ENCODE data around the gene ASCL4.

ASCL4 gene

GRCh38 chr12:107779077-107779831 is 4.8 kb downstream of the ASCL4 start:
- DNase-seq: no peak

- no peak for DNase-seq
Observed at GRCh38 chr12:107780298-107780697, 5.8 kb downstream of the ASCL4 start.

GRCh38 chr12:107782067-107782466 is 7.6 kb downstream of the ASCL4 start:
- no peak for DNase-seq

- no peak for DNase-seq
Observed at GRCh38 chr12:107783406-107784376, 9.2 kb downstream of the ASCL4 start.

- DNase-seq: peak; percentile 79
Observed at GRCh38 chr12:107788281-107788680, 13.8 kb downstream of the ASCL4 start.

- DNase-seq: peak; percentile 58
Observed at GRCh38 chr12:107788690-107789458, 14.4 kb downstream of the ASCL4 start.

GRCh38 chr12:107791465-107792089 is 17.1 kb downstream of the ASCL4 start:
- no peak for DNase-seq

GRCh38 chr12:107794451-107794850 is 19.9 kb downstream of the ASCL4 start:
- no peak for DNase-seq

GRCh38 chr12:107798580-107798979 is 24.1 kb downstream of the ASCL4 start:
- DNase-seq: no peak

GRCh38 chr12:107801150-107801549 is 26.6 kb downstream of the ASCL4 start:
- DNase-seq: no peak

- DNase-seq: no peak
Observed at GRCh38 chr12:107803092-107803491, 28.6 kb downstream of the ASCL4 start.

- no peak for DNase-seq
Observed at GRCh38 chr12:107805488-107806180, 31.1 kb downstream of the ASCL4 start.

- no peak for DNase-seq
Observed at GRCh38 chr12:107807471-107808150, 33.1 kb downstream of the ASCL4 start.

- no peak for DNase-seq
Observed at GRCh38 chr12:107817250-107817649, 42.7 kb downstream of the ASCL4 start.

GRCh38 chr12:107818984-107819383 is 44.5 kb downstream of the ASCL4 start:
- DNase-seq: no peak

GRCh38 chr12:107822356-107822755 is 47.9 kb downstream of the ASCL4 start:
- DNase-seq: no peak

All from NCI-H2171 treated with DMSO at 0.1 percent for 48 hours (cell line).